GM23338 (cell line): Measurements from ENCODE around the gene CTTNBP2. TPM values are rescaled to one million over a fixed set of nuclear protein-coding genes. Genes with fewer than 3 reads are reported as not detected.

Experiments
- ATAC-seq: fragments of 200-7000 bp; cut with Tn5 transposase; 3 replicates; pipeline ENCODE4 v1.9.1; 2020
- DNase-seq: peaks from one replicate; pipeline ENCODE4 v3.0.0-alpha.2; 2015; ENCODE audit warnings: low spot score
- H2AFZ ChIP-seq: fragments of 200-600 bp; sonication (generic); 2 replicates; pipeline ENCODE4 v1.8.0; 2016; ENCODE audit warnings: antibody characterized with exemption, mild to moderate bottlenecking, moderate library complexity
- H3F3A ChIP-seq: fragments of 200-600 bp; sonication (generic); replicated peaks from 2 replicates; pipeline ENCODE4 v1.8.0; 2017; ENCODE audit warnings: antibody characterized with exemption, mixed run types, low read depth
- H3K27ac ChIP-seq: fragments of 200-600 bp; sonication (generic); 2 replicates; pipeline ENCODE4 v1.6.1; 2016; ENCODE audit warnings: low read depth
- H3K27me3 ChIP-seq: fragments of 200-600 bp; sonication (generic); 2 replicates; pipeline ENCODE4 v1.8.0; 2016; ENCODE audit warnings: mild to moderate bottlenecking, mixed run types, moderate library complexity; ENCODE audit not compliant: insufficient read depth
- H3K36me3 ChIP-seq: fragments of 200-600 bp; sonication (generic); 2 replicates; pipeline ENCODE4 v1.8.0; 2016; ENCODE audit warnings: mild to moderate bottlenecking; ENCODE audit not compliant: insufficient read depth
- H3K4me1 ChIP-seq: fragments of 200-600 bp; sonication (generic); 2 replicates; pipeline ENCODE4 v1.8.0; 2016; ENCODE audit warnings: mild to moderate bottlenecking, moderate library complexity; ENCODE audit not compliant: insufficient read depth
- H3K4me2 ChIP-seq: fragments of 200-600 bp; sonication (generic); 2 replicates; pipeline ENCODE4 v1.7.1; 2017; ENCODE audit warnings: mixed run types
- H3K4me3 ChIP-seq: fragments of 200-600 bp; sonication (generic); 2 replicates; pipeline ENCODE4 v1.6.1; 2016; ENCODE audit warnings: mixed run types
- H3K79me2 ChIP-seq: fragments of 200-600 bp; sonication (generic); replicated peaks from 2 replicates; pipeline ENCODE4 v1.8.0; 2017; ENCODE audit warnings: mild to moderate bottlenecking; ENCODE audit not compliant: insufficient read depth
- H3K9me2 ChIP-seq: fragments of 200-600 bp; sonication (generic); 2 replicates; pipeline ENCODE4 v1.8.0; 2017; ENCODE audit not compliant: insufficient read depth
- H4K20me1 ChIP-seq: fragments of 200-600 bp; sonication (generic); replicated peaks from 2 replicates; pipeline ENCODE4 v1.8.0; 2017; ENCODE audit warnings: mild to moderate bottlenecking; ENCODE audit not compliant: insufficient read depth
- H3K27ac Mint-ChIP-seq: 2 replicates; pipeline ENCODE4 v1.8.0; 2020; ENCODE audit warnings: inconsistent platforms, mild to moderate bottlenecking, moderate library complexity, mixed read lengths
- H3K27me3 Mint-ChIP-seq: 3 replicates; pipeline ENCODE4 v1.8.0; 2022; ENCODE audit warnings: low read depth, mild to moderate bottlenecking, moderate library complexity, mixed read lengths, inconsistent platforms; ENCODE audit not compliant: insufficient read depth, poor library complexity
- H3K36me3 Mint-ChIP-seq: 3 replicates; pipeline ENCODE4 v1.8.0; 2021; ENCODE audit warnings: low read depth, mild to moderate bottlenecking, inconsistent platforms, moderate library complexity, mixed read lengths
- H3K4me1 Mint-ChIP-seq: 3 replicates; pipeline ENCODE4 v1.8.0; 2020; ENCODE audit warnings: mild to moderate bottlenecking, inconsistent platforms, mixed read lengths
- H3K4me3 Mint-ChIP-seq: 3 replicates; pipeline ENCODE4 v1.8.0; 2021; ENCODE audit warnings: moderate library complexity, mild to moderate bottlenecking, inconsistent platforms, mixed read lengths
- H3K9me3 Mint-ChIP-seq: 3 replicates; pipeline ENCODE4 v1.8.0; 2020; ENCODE audit warnings: moderate library complexity, mild to moderate bottlenecking, inconsistent platforms, mixed read lengths
- CREB1 ChIP-seq: fragments of 250-450 bp; sonication (Bioruptor Pico); IDR thresholded peaks from 2 replicates; pipeline ENCODE4 v1.5.0; 2020; ENCODE audit warnings: low read depth, mild to moderate bottlenecking, moderate library complexity
- EZH2 ChIP-seq: fragments of 200-600 bp; sonication (generic); IDR thresholded peaks from one replicate; pipeline ENCODE4 v1.8.0; 2017; ENCODE audit warnings: antibody characterized with exemption, mild to moderate bottlenecking, low read depth; ENCODE audit not compliant: unreplicated experiment
- EZH2phosphoT487 ChIP-seq: fragments of 200-600 bp; sonication (generic); IDR thresholded peaks from one replicate; pipeline ENCODE4 v1.8.1; 2018; ENCODE audit warnings: antibody characterized with exemption; ENCODE audit not compliant: unreplicated experiment
- JUNB ChIP-seq: IDR thresholded peaks from one replicate; pipeline ENCODE4 v1.6.1; 2016; ENCODE audit warnings: antibody characterized with exemption; ENCODE audit not compliant: unreplicated experiment
- NANOG ChIP-seq: IDR thresholded peaks from 2 replicates; pipeline ENCODE4 v1.6.1; 2016; ENCODE audit warnings: antibody characterized with exemption, borderline replicate concordance
- POLR2AphosphoS5 ChIP-seq: IDR thresholded peaks from 2 replicates; pipeline ENCODE4 v1.6.1; 2016; ENCODE audit warnings: antibody characterized with exemption, low read depth
- STAT1 ChIP-seq: IDR thresholded peaks from one replicate; pipeline ENCODE4 v1.6.1; 2016; ENCODE audit warnings: antibody characterized with exemption; ENCODE audit not compliant: unreplicated experiment
- ZNF114 ChIP-seq: fragments of 250-450 bp; sonication (Bioruptor Pico); IDR thresholded peaks from 2 replicates; pipeline ENCODE4 v1.5.0; 2020; ENCODE audit warnings: mild to moderate bottlenecking, moderate library complexity
- ZNF331 ChIP-seq: fragments of 250-450 bp; sonication (Bioruptor Pico); IDR thresholded peaks from 2 replicates; pipeline ENCODE4 v1.5.0; 2020; ENCODE audit warnings: low read depth, mild to moderate bottlenecking, moderate library complexity
- polyA plus RNA-seq: library from polyadenylated mRNA; unstranded; fragments of >200 nt; fragmentation: Nextera tagmentation; extraction: Ambion mirVana; gene quantifications from 2 replicates; pipeline ENCODE4 v1.2.1, GENCODE V29; 2016
- total RNA-seq: library from RNA; depleted of rRNA; stranded (reverse); fragments of >200 nt; shearing (Covaris generic); gene quantifications from 2 replicates; pipeline ENCODE4 v1.2.3, GENCODE V29; 2014
- TF ChIP-seq, protein P1 (sequence below): IDR thresholded peaks from 2 replicates; pipeline ENCODE4 v1.6.1; 2016; ENCODE audit warnings: antibody characterized with exemption
- TF ChIP-seq, protein P2 (sequence below), 2 experiments: fragments of 200-600 bp in 1 of 2; sonication (generic) in 1 of 2; conservative IDR thresholded peaks; 2 replicates each; pipeline versions ENCODE4 v1.5.1 to v1.6.1; 2016 to 2017; ENCODE audit warnings: antibody characterized with exemption in 2 of 2, low read depth in 2 of 2, mild to moderate bottlenecking in 2 of 2, moderate library complexity in 1 of 2
- TF ChIP-seq, protein P3 (sequence below): IDR thresholded peaks from one replicate; pipeline ENCODE4 v1.6.1; 2018; ENCODE audit warnings: antibody characterized with exemption; ENCODE audit not compliant: unreplicated experiment
- TF ChIP-seq, protein P4 (sequence below): fragments of 250-450 bp; sonication (Bioruptor Pico); IDR thresholded peaks from 2 replicates; pipeline ENCODE4 v1.5.0; 2020; ENCODE audit warnings: mild to moderate bottlenecking, moderate library complexity

Gene CTTNBP2
- total and polyA plus RNA-seq, 2 experiments from 2014 or later, result 26.8 to 30.7 TPM

DNA sequence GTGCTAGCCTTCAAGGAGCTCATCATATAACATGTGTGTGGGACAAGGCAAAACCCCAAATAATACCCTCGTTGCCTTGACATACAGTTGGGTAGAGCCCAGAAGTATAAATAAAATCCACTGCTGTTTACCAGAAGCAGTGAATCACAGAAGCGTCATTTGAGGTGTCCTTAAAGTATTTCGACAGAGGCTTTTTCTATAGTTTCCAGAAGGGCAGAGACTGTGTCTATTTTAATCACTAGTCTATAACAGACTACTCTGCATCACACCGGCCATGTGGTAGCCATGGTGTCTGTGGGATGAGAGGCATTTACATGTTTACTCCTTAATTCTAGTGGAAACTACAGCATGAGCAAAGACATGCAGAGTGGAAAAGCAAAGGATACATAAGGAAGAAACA, 131.3 kb downstream of the CTTNBP2 start:
- Histone ChIP-seq H3K9me2 (no peaks in the 10 kb centered on the region), H2AFZ (no peak overlapping the region), H3K4me2 (no peak overlapping the region), H3K4me1 (no peaks in the 10 kb centered on the region), H3K79me2 (no peaks in the 10 kb centered on the region), H3K36me3 (peaks cover 7% of the 10 kb centered on the region; the same call in 1 of the 2 replicates), H3F3A (no peaks in the 10 kb centered on the region), H3K4me3 (no peak overlapping the region), H3K27me3 (no peaks in the 10 kb centered on the region), H4K20me1 (no peaks in the 10 kb centered on the region), H3K27ac (no peak overlapping the region)
- no peak overlapping the region for H3K27ac Mint-ChIP-seq
- no peaks in the 10 kb centered on the region for H3K4me1 Mint-ChIP-seq
- no peak for ATAC-seq
- no peaks in the 10 kb centered on the region for H3K9me3 Mint-ChIP-seq
- H3K27me3 Mint-ChIP-seq, result no peaks in the 10 kb centered on the region
- no peak overlapping the region for H3K4me3 Mint-ChIP-seq
- H3K36me3 Mint-ChIP-seq, result peaks cover 54% of the 10 kb centered on the region
- TF ChIP-seq, protein P1, sequence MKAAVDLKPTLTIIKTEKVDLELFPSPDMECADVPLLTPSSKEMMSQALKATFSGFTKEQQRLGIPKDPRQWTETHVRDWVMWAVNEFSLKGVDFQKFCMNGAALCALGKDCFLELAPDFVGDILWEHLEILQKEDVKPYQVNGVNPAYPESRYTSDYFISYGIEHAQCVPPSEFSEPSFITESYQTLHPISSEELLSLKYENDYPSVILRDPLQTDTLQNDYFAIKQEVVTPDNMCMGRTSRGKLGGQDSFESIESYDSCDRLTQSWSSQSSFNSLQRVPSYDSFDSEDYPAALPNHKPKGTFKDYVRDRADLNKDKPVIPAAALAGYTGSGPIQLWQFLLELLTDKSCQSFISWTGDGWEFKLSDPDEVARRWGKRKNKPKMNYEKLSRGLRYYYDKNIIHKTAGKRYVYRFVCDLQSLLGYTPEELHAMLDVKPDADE, result no peak
- TF ChIP-seq CREB1 (CRISPR knock-in tag), result no peak
- no peak for TF ChIP-seq ZNF114
- TF ChIP-seq, protein P2, sequence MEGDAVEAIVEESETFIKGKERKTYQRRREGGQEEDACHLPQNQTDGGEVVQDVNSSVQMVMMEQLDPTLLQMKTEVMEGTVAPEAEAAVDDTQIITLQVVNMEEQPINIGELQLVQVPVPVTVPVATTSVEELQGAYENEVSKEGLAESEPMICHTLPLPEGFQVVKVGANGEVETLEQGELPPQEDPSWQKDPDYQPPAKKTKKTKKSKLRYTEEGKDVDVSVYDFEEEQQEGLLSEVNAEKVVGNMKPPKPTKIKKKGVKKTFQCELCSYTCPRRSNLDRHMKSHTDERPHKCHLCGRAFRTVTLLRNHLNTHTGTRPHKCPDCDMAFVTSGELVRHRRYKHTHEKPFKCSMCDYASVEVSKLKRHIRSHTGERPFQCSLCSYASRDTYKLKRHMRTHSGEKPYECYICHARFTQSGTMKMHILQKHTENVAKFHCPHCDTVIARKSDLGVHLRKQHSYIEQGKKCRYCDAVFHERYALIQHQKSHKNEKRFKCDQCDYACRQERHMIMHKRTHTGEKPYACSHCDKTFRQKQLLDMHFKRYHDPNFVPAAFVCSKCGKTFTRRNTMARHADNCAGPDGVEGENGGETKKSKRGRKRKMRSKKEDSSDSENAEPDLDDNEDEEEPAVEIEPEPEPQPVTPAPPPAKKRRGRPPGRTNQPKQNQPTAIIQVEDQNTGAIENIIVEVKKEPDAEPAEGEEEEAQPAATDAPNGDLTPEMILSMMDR (conservative IDR thresholded peaks at IDR 0.05; ENCODE audit: low read depth in 2 of 2), result no peak
- TF ChIP-seq, protein P3, sequence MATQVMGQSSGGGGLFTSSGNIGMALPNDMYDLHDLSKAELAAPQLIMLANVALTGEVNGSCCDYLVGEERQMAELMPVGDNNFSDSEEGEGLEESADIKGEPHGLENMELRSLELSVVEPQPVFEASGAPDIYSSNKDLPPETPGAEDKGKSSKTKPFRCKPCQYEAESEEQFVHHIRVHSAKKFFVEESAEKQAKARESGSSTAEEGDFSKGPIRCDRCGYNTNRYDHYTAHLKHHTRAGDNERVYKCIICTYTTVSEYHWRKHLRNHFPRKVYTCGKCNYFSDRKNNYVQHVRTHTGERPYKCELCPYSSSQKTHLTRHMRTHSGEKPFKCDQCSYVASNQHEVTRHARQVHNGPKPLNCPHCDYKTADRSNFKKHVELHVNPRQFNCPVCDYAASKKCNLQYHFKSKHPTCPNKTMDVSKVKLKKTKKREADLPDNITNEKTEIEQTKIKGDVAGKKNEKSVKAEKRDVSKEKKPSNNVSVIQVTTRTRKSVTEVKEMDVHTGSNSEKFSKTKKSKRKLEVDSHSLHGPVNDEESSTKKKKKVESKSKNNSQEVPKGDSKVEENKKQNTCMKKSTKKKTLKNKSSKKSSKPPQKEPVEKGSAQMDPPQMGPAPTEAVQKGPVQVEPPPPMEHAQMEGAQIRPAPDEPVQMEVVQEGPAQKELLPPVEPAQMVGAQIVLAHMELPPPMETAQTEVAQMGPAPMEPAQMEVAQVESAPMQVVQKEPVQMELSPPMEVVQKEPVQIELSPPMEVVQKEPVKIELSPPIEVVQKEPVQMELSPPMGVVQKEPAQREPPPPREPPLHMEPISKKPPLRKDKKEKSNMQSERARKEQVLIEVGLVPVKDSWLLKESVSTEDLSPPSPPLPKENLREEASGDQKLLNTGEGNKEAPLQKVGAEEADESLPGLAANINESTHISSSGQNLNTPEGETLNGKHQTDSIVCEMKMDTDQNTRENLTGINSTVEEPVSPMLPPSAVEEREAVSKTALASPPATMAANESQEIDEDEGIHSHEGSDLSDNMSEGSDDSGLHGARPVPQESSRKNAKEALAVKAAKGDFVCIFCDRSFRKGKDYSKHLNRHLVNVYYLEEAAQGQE, result no peak
- TF ChIP-seq, protein P4, sequence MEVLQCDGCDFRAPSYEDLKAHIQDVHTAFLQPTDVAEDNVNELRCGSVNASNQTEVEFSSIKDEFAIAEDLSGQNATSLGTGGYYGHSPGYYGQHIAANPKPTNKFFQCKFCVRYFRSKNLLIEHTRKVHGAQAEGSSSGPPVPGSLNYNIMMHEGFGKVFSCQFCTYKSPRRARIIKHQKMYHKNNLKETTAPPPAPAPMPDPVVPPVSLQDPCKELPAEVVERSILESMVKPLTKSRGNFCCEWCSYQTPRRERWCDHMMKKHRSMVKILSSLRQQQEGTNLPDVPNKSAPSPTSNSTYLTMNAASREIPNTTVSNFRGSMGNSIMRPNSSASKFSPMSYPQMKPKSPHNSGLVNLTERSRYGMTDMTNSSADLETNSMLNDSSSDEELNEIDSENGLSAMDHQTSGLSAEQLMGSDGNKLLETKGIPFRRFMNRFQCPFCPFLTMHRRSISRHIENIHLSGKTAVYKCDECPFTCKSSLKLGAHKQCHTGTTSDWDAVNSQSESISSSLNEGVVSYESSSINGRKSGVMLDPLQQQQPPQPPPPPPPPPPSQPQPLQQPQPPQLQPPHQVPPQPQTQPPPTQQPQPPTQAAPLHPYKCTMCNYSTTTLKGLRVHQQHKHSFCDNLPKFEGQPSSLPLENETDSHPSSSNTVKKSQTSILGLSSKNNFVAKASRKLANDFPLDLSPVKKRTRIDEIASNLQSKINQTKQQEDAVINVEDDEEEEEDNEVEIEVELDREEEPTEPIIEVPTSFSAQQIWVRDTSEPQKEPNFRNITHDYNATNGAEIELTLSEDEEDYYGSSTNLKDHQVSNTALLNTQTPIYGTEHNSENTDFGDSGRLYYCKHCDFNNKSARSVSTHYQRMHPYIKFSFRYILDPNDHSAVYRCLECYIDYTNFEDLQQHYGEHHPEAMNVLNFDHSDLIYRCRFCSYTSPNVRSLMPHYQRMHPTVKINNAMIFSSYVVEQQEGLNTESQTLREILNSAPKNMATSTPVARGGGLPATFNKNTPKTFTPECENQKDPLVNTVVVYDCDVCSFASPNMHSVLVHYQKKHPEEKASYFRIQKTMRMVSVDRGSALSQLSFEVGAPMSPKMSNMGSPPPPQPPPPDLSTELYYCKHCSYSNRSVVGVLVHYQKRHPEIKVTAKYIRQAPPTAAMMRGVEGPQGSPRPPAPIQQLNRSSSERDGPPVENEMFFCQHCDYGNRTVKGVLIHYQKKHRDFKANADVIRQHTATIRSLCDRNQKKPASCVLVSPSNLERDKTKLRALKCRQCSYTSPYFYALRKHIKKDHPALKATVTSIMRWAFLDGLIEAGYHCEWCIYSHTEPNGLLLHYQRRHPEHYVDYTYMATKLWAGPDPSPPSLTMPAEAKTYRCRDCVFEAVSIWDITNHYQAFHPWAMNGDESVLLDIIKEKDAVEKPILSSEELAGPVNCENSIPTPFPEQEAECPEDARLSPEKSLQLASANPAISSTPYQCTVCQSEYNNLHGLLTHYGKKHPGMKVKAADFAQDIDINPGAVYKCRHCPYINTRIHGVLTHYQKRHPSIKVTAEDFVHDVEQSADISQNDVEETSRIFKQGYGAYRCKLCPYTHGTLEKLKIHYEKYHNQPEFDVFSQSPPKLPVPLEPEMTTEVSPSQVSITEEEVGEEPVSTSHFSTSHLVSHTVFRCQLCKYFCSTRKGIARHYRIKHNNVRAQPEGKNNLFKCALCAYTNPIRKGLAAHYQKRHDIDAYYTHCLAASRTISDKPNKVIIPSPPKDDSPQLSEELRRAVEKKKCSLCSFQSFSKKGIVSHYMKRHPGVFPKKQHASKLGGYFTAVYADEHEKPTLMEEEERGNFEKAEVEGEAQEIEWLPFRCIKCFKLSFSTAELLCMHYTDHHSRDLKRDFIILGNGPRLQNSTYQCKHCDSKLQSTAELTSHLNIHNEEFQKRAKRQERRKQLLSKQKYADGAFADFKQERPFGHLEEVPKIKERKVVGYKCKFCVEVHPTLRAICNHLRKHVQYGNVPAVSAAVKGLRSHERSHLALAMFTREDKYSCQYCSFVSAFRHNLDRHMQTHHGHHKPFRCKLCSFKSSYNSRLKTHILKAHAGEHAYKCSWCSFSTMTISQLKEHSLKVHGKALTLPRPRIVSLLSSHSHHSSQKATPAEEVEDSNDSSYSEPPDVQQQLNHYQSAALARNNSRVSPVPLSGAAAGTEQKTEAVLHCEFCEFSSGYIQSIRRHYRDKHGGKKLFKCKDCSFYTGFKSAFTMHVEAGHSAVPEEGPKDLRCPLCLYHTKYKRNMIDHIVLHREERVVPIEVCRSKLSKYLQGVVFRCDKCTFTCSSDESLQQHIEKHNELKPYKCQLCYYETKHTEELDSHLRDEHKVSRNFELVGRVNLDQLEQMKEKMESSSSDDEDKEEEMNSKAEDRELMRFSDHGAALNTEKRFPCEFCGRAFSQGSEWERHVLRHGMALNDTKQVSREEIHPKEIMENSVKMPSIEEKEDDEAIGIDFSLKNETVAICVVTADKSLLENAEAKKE (CRISPR knock-in tag), result no peak
- TF ChIP-seq JUNB, result no peak
- no peak for TF ChIP-seq POLR2AphosphoS5
- TF ChIP-seq ZNF331 (CRISPR knock-in tag), result no peak
- TF ChIP-seq NANOG, result no peak
- no peak for TF ChIP-seq EZH2
- no peak for TF ChIP-seq STAT1
- no peak for TF ChIP-seq EZH2phosphoT487
- no peak for DNase-seq
